HL-60/S4 treated with retinoic acid at 250 ng/mL for 4 days and 3 days (cell line): ENCODE data around the gene CTSE.

Experiments
- in situ Hi-C: fragments of 300-500 bp; cut with MboI; formaldehyde crosslinking; loops from 2 replicates; pipeline ENCODE4 v1.7.0; 2022; ENCODE audit warnings: low sequenced_read_pairs

CTSE gene

DNA sequence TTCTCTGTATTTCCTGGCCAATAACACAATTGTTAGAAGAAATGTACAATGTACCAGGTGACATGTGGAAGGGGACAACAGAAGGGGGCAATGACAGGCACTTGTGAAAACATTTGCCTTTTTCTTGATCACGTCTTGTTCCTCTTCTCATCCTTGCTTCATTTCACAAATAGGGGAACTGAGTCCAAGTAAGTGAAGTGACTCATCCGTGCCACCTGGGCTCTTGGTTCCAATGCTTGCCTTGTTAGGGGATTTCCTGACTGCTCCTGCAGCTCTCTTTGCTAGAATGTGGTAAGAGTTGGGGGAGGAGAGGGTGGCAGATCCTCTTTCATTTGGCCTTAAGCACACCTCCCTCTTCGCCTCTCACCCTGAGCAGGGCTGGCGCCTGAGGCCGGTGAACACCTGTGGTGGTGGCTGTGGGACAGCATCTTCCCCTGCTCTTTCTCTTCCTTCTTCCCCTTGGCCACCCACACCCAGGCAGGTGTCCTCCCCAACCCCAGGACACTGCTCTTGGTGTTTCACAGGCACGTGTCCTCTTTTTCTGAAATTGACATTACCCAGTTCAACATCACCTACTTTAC is 27.1 kb upstream of the CTSE start:
- in situ Hi-C loops = no loop called here

DNA sequence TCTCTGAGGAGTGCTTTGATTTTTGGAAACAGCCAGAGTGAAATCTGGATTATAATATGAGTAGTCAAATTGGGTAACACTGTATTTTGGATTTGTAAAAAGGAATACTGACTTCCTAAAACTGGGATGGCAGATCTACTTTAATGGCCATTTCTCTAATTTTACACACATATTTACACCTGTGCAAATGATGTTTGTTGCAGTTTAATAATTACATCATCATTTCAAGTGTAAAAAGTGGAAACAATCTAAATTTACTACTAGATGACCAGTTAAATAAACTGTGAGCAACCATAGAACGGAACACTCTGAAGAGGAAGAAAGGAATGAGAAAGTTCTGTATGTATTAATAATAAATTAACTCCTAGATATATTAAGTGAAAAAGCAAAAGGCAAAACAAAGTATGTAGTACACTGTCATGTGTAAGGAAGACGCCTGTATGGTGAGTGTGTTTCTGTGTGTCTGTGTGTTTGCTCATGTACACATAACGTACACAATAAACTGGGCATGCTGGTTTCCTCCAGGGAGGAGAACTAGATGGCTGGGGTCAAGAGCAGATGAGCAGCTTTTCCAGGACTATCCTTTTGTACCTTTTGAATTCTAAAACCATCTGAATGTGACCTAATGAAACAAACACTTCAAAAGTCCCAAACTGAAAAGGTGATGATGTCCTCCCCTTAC is 26.4 kb upstream of the CTSE start:
- in situ Hi-C loops = no loop called here

GRCh38 chr1:206049293-206049692 is 25.6 kb upstream of the CTSE start:
- in situ Hi-C loops = no loop called here

GRCh38 chr1:206048582-206048981 is 24.9 kb upstream of the CTSE start:
- in situ Hi-C loops = no loop called here

DNA sequence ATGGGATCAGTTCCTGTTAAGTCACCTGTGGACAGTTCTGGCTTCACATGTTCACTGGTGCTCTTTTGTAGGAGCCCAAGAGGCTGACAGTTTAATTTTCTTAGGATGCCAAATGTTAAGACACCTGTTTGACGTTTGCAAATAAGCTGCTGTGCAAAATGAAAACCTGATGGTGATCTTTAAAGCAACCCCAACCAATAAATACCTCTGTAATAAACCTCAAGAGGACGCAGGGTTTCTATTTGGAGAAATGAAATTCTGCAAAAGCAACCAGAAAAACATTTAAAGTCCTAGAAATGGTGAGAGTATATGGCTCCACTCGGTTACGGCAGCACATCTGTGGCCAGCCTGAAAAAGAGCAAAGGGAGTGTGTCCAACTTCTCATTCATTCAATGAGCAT is 23.6 kb upstream of the CTSE start:
- in situ Hi-C loops = no loop called here

GRCh38 chr1:206041640-206042039 is 17.9 kb upstream of the CTSE start:
- in situ Hi-C loops = no loop called here

GRCh38 chr1:206040328-206040727 is 16.6 kb upstream of the CTSE start:
- in situ Hi-C loops = no loop called here

GRCh38 chr1:206039046-206039973 is 15.6 kb upstream of the CTSE start:
- in situ Hi-C loops = no loop called here

DNA sequence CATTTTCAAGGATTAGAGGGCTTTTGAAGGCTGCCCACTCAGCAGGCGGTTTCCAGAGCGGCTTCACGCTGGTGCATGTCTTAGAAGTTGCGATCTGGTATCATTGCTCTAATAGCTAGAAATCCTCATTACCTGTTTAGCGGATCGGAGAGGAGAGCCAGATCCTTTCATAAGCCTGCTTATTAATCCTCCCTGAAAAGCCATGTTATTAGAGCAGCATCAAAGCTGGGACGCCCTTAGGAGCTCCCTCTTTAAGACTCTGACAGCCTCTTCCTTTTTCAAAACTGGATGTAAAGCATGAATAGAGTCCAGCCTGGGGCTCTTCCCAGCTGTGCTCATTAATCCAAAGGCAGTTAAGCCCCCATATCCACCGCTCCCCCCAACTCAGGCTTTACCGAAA is 13.9 kb upstream of the CTSE start:
- in situ Hi-C loops = no loop called here

- in situ Hi-C loops = no loop called here
These were observed 13.2 kb upstream of the CTSE start for GRCh38 chr1:206036663-206037455.

- in situ Hi-C loops = no loop called here
These were observed 11.3 kb upstream of the CTSE start for GRCh38 chr1:206035027-206035426.

- in situ Hi-C loops = no loop called here
These were observed 8.9 kb upstream of the CTSE start for GRCh38 chr1:206032380-206033140.

- in situ Hi-C loops = no loop called here
These were observed 7.0 kb upstream of the CTSE start for GRCh38 chr1:206030714-206031113.

GRCh38 chr1:206030191-206030590 is 6.5 kb upstream of the CTSE start:
- in situ Hi-C loops = no loop called here

DNA sequence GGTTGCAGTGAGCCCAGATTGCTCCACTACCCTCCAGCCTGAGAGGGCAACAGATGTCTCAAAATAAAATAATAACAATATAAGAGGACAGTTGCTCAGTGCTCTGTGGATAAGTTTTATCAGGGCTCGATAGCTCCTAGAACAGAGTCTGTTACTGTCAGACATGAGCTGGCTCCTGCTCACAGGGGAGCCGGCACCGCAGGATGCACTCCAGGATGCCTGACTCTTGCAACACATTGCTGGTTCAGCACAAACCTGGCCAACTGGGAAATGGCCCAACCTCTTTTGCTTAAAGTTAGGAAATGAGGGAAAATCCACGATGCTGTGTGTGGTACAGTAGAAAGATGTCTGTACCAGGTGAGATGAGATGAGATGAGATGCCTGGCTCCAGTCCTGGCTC is 5.8 kb upstream of the CTSE start:
- in situ Hi-C loops = no loop called here

DNA sequence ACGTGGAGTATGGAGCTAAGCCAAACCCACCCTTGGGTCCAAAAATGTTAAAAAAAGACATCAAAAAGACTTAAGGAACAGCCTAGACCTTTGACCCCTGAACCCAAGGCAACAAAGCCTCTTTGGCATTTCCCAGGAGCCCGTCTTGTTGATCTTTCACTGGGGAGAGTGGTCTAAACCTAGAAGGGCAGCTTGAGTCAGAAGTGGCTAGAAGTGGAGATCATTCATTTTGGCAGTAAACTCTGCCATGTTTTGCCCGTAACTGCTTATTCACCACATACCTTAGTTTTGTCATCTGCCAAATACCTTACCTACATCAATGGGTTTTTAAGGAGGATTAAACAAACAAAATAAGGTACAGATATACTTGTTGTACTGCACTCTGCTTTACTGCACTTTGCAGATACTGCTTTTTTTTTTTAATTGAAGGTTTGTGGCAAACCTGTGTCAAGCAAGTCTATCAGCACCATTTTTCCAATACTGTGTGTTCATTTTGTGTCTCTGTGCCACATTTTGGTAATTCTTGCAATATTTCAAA is 1.7 kb upstream of the CTSE start:
- in situ Hi-C loops = no loop called here

DNA sequence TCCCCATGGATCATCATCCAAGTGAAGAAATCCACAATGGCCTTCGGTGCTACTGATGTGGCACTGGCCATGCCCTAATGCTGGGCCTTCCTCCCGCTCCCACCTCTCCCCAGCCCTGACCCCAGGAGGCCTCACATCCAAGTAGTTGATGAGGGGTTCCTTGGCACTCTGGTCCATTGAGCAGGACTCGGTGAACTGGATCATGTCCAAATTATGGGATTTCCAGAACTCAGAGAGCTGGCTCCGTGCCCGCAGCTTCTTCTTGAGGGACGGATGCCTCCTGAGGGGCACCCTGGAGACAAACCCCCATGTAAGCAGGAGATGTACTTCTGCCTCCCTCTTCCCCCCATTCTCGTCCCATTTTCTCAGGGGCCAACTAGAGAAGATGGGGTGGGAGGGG is 929 bp downstream of the CTSE start:
- in situ Hi-C loops = no loop called here

GRCh38 chr1:206021626-206022365 is 1.9 kb downstream of the CTSE start:
- in situ Hi-C loops = no loop called here

DNA sequence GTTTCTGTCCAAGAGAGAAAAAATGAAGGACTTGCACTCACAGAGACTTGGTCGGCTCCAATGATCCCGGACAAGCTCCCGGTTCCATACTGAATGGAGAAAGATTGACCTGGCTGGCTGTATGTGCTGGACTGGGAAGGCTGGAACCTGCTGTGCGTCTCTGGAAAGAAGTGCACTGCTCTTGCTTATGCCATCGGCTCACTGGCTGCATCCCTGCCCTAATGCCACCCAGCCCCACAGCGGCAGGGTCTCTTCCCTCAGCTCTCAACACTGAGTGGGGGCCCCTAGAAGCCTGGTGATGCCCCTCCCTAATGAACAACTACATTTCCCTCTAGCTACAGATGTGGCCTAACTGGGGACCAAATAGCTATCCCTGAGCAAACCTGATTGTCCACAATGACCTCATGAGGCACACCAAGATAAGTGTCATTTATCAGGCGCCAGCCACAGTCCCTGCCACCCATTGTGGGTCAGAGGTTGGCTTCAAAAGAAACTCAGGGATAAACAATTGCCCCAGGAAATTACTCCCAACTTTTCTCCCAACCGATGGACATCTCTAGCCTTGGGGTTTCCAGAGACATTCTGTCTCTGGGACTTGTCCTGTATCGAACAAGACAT is 2.6 kb downstream of the CTSE start:
- in situ Hi-C loops = no loop called here
